Ishikawa (cell line): ENCODE data around the gene ACOX3.

Source experiments
- CEBPB ChIP-seq: IDR thresholded peaks from 2 replicates; pipeline ENCODE4 v1.6.1; 2012
- CREB1 ChIP-seq: IDR thresholded peaks from 2 replicates; pipeline ENCODE4 v1.6.1; 2012; ENCODE audit warnings: low read depth
- EGR1 ChIP-seq: IDR thresholded peaks from 2 replicates; pipeline ENCODE4 v1.6.1; 2012
- EP300 ChIP-seq: IDR thresholded peaks from 2 replicates; pipeline ENCODE4 v1.6.1; 2012; ENCODE audit warnings: borderline replicate concordance
- FOXM1 ChIP-seq: IDR thresholded peaks from 2 replicates; pipeline ENCODE4 v1.6.1; 2012; ENCODE audit warnings: low read depth, borderline replicate concordance
- MAX ChIP-seq: IDR thresholded peaks from 2 replicates; pipeline ENCODE4 v1.6.1; 2012
- NFIC ChIP-seq: IDR thresholded peaks from 2 replicates; pipeline ENCODE4 v1.6.1; 2012
- RAD21 ChIP-seq: IDR thresholded peaks from 2 replicates; pipeline ENCODE4 v1.6.1; 2012; ENCODE audit warnings: low read depth
- REST ChIP-seq: IDR thresholded peaks from 2 replicates; pipeline ENCODE4 v1.6.1; 2012; ENCODE audit warnings: low read depth, mild to moderate bottlenecking
- TAF1 ChIP-seq: IDR thresholded peaks from 2 replicates; pipeline ENCODE4 v1.6.1; 2012; ENCODE audit warnings: low read depth, mild to moderate bottlenecking
- TCF12 ChIP-seq: IDR thresholded peaks from 2 replicates; pipeline ENCODE4 v1.6.1; 2012; ENCODE audit warnings: low read depth
- TEAD4 ChIP-seq: IDR thresholded peaks from 2 replicates; pipeline ENCODE4 v1.6.1; 2012
- YY1 ChIP-seq: IDR thresholded peaks from 2 replicates; pipeline ENCODE4 v1.6.1; 2012; ENCODE audit warnings: low read depth
- ZBTB7A ChIP-seq: IDR thresholded peaks from 2 replicates; pipeline ENCODE4 v1.6.1; 2012; ENCODE audit warnings: low read depth
- TF ChIP-seq, protein P1 (sequence below): IDR thresholded peaks from 2 replicates; pipeline ENCODE4 v1.6.1; 2012

Gene ACOX3

GRCh38 chr4:8316911-8317351 lies 123.6 kb downstream of the ACOX3 start:
- no peak for TF ChIP-seq RAD21
- no peak for TF ChIP-seq ZBTB7A
- TF ChIP-seq YY1 = no peak
- TF ChIP-seq TCF12 = no peak
- TF ChIP-seq TEAD4 = no peak
- TF ChIP-seq CEBPB = no peak
- no peak for TF ChIP-seq EP300
- no peak for TF ChIP-seq FOXM1
- no peak for TF ChIP-seq NFIC
- TF ChIP-seq EGR1 = no peak
- no peak for TF ChIP-seq MAX
- TF ChIP-seq, protein P1, sequence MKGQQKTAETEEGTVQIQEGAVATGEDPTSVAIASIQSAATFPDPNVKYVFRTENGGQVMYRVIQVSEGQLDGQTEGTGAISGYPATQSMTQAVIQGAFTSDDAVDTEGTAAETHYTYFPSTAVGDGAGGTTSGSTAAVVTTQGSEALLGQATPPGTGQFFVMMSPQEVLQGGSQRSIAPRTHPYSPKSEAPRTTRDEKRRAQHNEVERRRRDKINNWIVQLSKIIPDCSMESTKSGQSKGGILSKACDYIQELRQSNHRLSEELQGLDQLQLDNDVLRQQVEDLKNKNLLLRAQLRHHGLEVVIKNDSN = no peak
- TF ChIP-seq TAF1 = no peak
- no peak for TF ChIP-seq CREB1
- no peak for TF ChIP-seq REST
